ENCODE measurements around the gene PCBP3.

DNA sequence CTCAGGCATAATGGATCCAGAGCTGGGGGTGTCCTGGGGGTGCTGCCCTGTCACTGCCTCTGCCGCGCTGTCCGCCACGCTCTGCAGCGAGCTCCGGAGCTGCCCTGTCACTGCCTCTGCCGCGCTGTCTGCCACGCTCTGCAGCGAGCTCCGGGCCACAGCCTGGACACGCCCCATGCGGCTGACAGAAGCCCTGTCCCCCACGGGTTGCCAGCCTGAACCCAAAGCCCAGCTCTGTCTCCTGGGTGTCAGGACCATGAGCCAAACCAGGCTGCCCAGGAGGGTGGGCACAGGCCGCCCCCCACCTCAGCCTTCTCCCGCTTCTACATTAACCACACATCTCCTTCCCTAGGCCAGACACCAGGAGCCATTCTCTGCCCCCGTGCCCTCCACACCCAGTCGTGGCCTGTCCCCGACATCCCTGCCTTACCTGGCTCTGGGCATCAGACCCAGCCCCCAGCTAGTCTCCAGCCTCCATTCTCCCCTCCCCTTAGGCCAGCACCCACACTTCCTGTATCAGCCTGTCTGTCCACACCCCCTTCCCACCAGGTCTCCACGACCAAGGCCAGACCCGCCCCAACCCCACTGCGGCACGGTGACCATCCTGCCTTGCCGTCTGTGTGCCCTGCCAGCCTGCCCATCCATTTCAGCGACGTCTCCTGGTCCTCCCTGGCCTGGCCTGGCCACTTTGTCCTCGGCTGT, 265.2 kb downstream of the PCBP3 start:
- TF ChIP-seq, protein P1, sequence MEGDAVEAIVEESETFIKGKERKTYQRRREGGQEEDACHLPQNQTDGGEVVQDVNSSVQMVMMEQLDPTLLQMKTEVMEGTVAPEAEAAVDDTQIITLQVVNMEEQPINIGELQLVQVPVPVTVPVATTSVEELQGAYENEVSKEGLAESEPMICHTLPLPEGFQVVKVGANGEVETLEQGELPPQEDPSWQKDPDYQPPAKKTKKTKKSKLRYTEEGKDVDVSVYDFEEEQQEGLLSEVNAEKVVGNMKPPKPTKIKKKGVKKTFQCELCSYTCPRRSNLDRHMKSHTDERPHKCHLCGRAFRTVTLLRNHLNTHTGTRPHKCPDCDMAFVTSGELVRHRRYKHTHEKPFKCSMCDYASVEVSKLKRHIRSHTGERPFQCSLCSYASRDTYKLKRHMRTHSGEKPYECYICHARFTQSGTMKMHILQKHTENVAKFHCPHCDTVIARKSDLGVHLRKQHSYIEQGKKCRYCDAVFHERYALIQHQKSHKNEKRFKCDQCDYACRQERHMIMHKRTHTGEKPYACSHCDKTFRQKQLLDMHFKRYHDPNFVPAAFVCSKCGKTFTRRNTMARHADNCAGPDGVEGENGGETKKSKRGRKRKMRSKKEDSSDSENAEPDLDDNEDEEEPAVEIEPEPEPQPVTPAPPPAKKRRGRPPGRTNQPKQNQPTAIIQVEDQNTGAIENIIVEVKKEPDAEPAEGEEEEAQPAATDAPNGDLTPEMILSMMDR (conservative IDR thresholded peaks at IDR 0.05) = no peak
- TF ChIP-seq EZH2 (IDR thresholded peaks at IDR 0.05; ENCODE audit: low read depth) = no peak
